Measurements from ENCODE around the gene BRD1.

The BRD1 gene

DNA sequence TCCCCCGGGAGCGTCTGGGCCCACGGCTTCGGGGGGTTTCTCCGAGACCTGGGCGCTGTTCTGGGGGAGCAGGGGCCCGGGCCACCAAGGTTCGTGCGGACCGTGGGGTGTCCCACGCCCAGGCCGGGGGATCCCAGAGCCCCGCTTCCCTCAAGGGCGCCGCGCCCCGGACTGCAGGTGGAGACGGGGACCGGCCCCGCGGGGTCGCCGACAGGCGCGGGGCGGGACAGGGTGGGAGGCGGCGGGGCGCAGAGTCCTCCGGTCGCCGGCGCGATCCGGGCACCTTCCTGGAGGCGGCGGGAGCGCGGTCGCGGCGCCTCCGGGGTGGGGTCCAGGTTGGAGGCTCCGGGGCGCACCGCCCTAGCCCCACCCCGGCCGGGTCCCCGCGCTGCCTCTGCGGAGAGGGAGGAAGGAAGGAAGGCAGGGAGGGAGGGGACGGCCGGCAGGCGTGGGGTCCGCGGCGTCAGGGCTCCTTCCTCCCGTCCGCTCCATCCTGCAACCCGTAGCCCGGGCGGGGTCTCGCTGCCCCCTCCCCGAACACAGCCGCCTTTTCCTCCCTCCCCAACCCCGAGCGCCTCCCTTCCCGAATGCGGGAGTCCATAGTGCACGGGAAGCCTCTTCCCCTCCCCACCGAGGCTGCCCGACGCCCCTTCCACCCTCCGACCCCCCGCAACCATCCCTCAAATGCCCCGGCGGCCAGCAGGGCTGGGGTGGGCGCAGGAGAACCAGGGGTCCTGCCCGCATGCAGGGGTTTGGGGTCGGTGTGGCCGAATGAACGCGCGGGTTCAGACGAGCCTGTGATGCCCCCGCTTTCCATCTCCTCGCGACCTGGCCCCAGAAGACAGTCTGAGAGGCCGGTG, 21.7 kb upstream of the BRD1 start:
- H3K4me3 ChIP-seq (ENCODE audit: low read length) = peak overlapping the region; percentile 32; the same call in 1 of the 2 replicates
- no peak for TF ChIP-seq ZNF274 (IDR thresholded peaks at IDR 0.05; ENCODE audit: low read depth, low read length)

DNA sequence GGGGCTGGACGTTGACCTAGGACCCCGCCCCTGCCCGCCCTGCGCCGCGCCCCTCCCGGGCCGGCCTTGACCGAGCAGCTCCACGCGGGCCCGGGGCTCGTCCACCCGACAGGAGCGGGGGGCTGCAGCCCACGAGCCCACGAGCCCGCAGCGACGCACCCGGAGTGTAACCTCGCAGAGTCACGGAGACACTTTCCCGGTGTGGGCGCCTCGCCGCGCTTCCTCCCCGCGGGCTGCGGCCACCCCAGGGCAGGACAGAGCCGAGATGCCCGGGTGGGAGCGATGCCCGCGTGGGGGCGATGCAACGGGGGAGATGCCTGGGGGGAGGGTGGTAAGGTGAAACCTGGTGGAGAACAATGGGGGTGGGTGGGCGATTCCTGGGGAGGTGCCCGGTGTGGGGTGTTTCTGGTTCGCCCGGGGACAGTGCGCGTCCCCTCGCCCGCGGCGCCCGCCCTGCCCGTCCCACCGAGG, 21.1 kb upstream of the BRD1 start:
- no peak for TF ChIP-seq ZNF274 (IDR thresholded peaks at IDR 0.05; ENCODE audit: low read depth, low read length)
- peak overlapping the region; percentile 32; the same call in 1 of the 2 replicates for H3K4me3 ChIP-seq (ENCODE audit: low read length)

DNA sequence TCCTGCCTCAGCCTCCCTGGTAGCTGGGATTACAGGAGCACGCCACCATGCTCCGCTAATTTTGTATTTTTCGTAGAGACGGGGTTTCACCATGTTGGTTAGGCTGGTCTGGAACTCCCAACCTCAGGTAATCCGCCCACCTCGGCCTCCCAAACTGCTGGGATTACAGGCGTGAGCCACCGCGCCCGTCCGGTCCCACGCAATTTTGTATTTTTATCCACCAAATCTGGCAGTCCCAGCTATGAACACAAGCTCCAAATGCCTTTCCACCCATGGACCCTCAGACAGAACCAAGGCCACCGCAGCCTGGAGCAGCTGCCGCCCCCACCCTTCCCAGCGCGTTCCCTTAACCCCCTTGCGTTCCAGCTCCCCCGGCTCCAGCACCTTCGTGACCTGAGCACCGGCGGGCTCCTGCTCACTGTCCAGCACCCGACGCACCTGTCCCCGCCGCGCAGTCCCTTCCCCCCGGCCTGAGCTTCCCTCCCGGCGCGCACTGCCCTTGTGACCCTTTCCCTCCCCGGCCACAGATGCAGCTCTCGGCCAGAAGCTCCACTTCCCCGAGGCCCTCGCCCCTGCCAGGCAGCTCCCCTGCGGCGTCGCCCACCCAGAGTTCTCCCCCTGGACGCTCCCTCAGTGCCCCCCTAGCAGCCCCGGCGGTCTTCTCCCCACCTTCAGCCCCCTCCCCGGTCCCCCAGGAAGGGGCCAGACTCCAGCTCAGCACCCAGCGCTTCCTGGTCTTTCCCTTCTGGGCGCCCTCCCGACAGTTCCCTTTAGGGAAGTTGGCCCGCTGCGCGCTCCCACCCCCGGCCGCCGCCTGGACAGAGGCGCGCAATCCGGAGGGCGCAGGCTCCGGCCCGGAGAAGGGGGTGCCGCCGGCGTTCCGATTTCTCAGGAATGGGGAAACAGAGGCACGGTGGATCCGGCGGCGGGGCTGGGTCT, 20.3 kb upstream of the BRD1 start:
- H3K4me3 ChIP-seq (ENCODE audit: low read length) = peak overlapping the region; percentile 15; the same call in 1 of the 2 replicates
- no peak for TF ChIP-seq ZNF274 (IDR thresholded peaks at IDR 0.05; ENCODE audit: low read depth, low read length)

GRCh38 chr22:49845666-49846459, 18.2 kb upstream of the BRD1 start:
- H3K4me3 ChIP-seq (ENCODE audit: low read length) = no peak overlapping the region
- no peak for TF ChIP-seq ZNF274 (IDR thresholded peaks at IDR 0.05; ENCODE audit: low read depth, low read length)

GRCh38 chr22:49845241-49845640, 17.6 kb upstream of the BRD1 start:
- H3K4me3 ChIP-seq (ENCODE audit: low read length) = no peak overlapping the region
- TF ChIP-seq ZNF274 (IDR thresholded peaks at IDR 0.05; ENCODE audit: low read depth, low read length) = no peak

DNA sequence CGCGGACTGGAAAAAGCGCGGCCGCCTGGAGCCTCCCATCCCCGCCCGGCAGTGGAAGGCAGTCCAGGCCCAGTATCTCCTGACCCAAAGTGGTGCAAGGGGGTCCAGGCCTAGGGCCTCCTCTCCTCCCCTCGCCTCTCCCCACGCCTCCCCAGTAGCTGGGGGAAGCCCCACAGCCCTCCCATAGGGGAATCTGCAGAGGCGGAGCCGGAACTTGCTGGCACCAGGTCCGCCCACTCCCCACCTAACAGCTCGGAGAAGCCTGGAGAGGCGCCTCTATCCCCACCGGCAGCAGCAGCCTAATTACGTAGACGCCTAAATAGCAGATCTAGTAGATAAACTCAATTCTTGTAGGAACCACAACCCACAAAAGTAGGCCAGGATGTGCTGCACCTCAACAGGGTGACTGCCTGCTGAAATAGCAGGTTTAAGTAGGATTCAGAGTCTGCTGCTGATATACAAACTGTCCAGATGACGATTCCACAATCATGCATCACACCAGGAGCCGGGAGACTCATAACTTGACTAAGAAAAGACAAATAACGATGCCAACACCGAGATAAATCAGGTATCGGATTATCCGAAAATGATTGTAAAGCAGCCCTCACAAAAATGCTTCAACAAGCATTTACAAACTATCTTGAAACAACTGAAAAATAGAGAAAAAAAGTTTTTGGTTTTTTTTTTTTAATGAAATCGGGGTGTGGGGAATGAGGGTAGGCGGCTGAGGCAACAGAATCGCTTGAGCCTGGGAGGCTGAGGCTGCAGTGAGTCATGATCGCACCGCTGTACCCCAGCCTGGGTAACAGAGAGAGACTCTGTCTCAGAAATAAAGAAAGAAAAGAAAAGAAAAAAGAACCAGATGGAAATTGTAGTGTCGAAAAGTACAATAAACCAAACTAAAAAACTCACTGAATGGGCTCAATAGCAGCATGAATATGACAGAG, 11.4 kb upstream of the BRD1 start:
- H3K4me3 ChIP-seq (ENCODE audit: low read length) = peak overlapping the region; percentile 43; the same call in 1 of the 2 replicates

DNA sequence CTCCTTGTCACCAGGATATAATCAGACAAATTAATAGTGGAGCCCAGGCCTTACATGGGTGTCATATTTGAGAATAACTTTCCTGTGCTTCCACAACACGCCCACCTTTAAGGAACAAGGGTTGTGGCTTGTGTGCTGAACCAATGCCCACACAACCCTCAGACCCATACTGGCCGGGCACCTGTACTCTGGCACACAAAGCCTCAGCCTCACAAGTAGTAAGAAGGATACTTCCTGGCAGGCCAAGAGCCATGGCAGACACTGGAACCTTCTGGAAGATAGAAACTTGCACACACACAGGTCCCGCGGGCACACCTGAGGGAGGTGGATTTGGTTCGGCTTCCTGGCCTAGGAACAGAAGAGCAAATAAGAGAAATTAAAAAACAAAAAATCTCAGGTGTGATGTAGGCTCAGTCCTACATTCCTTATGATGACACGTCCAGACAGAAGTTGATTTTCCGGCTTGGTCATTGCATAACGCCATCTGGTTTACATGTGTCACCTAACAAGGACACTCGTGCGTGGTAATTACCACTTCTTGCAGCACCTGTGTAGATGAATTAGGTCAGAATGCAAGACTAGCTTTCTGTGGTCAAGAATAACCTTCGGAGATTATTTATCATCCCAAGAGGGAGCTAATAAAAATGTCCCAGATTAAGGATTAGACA, 5.8 kb upstream of the BRD1 start:
- H3K4me3 ChIP-seq (ENCODE audit: low read length) = no peak overlapping the region
- no peak for TF ChIP-seq ZNF274 (IDR thresholded peaks at IDR 0.05; ENCODE audit: low read depth, low read length)

More for the DNA sequence above, 11.4 kb upstream of the BRD1 start:
- TF ChIP-seq ZNF274 (IDR thresholded peaks at IDR 0.05; ENCODE audit: low read depth, low read length) = no peak

- TF ChIP-seq ZNF274 (IDR thresholded peaks at IDR 0.05; ENCODE audit: low read depth, low read length) = no peak
- peak overlapping the region; percentile 24; the same call in 1 of the 2 replicates for H3K4me3 ChIP-seq (ENCODE audit: low read length)
Observed at GRCh38 chr22:49829044-49829853, 1.6 kb upstream of the BRD1 start.

- no peak for TF ChIP-seq ZNF274 (IDR thresholded peaks at IDR 0.05; ENCODE audit: low read depth, low read length)
- no peak overlapping the region for H3K4me3 ChIP-seq (ENCODE audit: low read length)
Observed at GRCh38 chr22:49828599-49828965, 909 bp upstream of the BRD1 start.

GRCh38 chr22:49827271-49827852, 311 bp downstream of the BRD1 start:
- no peak for TF ChIP-seq ZNF274 (IDR thresholded peaks at IDR 0.05; ENCODE audit: low read depth, low read length)
- H3K4me3 ChIP-seq (ENCODE audit: low read length) = peak overlapping the region; percentile 79

All from GM08714 (cell line).